Natural killer cell (primary cell): ENCODE results near the gene ISG20. TPM values are rescaled to one million over a fixed set of nuclear protein-coding genes. Genes with fewer than 3 reads are reported as not detected.

Experiments
- ATAC-seq, 3 donors: fragments of 150-1000 bp in 2 of 3; fragments of 200-7000 bp in 1 of 3; cut with Tn5 transposase; 1 replicate in 1 of 3; 2 replicates in 2 of 3; pipeline ENCODE4 v1.10.0; 2021; ENCODE audit warnings: mild to moderate bottlenecking in 2 of 3, moderate library complexity in 2 of 3
- DNase-seq, 2 donors: peaks; one replicate each; pipeline versions ENCODE4 v3.0.0 to v3.0.0-alpha.2; 2013 to 2021; ENCODE audit warnings: mixed read lengths in 1 of 2
- H3K27ac ChIP-seq: one replicate; pipeline ENCODE4 v1.5.1; 2013; ENCODE audit warnings: mild to moderate bottlenecking, low read length
- H3K27me3 ChIP-seq: one replicate; pipeline ENCODE4 v1.6.1; 2013; ENCODE audit warnings: low read length; ENCODE audit not compliant: control insufficient read depth, insufficient read depth
- H3K36me3 ChIP-seq: one replicate; pipeline ENCODE4 v1.6.1; 2013; ENCODE audit warnings: low read length; ENCODE audit not compliant: control insufficient read depth, insufficient read depth
- H3K4me1 ChIP-seq: one replicate; pipeline ENCODE4 v1.6.1; 2013; ENCODE audit warnings: low read length; ENCODE audit not compliant: control insufficient read depth, insufficient read depth
- H3K4me3 ChIP-seq: one replicate; pipeline ENCODE4 v1.5.1; 2013; ENCODE audit warnings: low read length
- H3K9me3 ChIP-seq: one replicate; pipeline ENCODE4 v1.6.1; 2013; ENCODE audit warnings: low read length; ENCODE audit not compliant: control insufficient read depth, insufficient read depth
- H3K27ac Mint-ChIP-seq, 2 donors: one replicate each; pipeline ENCODE4 v1.8.0; 2022; ENCODE audit warnings: mild to moderate bottlenecking in 2 of 2, mixed read lengths in 2 of 2, moderate library complexity in 1 of 2
- H3K27me3 Mint-ChIP-seq, 2 donors: one replicate each; pipeline ENCODE4 v1.8.0; 2022; ENCODE audit warnings: low read depth in 2 of 2, mixed read lengths in 2 of 2
- H3K36me3 Mint-ChIP-seq: one replicate; pipeline ENCODE4 v1.8.0; 2022; ENCODE audit warnings: mixed read lengths
- H3K4me1 Mint-ChIP-seq, 2 donors: one replicate each; pipeline ENCODE4 v1.8.0; 2022; ENCODE audit warnings: mixed read lengths in 2 of 2
- H3K4me3 Mint-ChIP-seq: one replicate; pipeline ENCODE4 v1.8.0; 2022; ENCODE audit warnings: mild to moderate bottlenecking, moderate library complexity, mixed read lengths
- H3K9me3 Mint-ChIP-seq, 2 donors: one replicate each; pipeline ENCODE4 v1.8.0; 2022; ENCODE audit warnings: mixed read lengths in 2 of 2
- WGBS: methylation state at CpG from one replicate; pipeline ENCODE4 v1.1.7; 2013; ENCODE audit warnings: missing lambda C conversion rate; ENCODE audit not compliant: insufficient coverage; 5-methylcytosine and 5-hydroxymethylcytosine counted together
- intact Hi-C: fragments of 100-400 bp; cut with micrococcal nuclease; formaldehyde crosslinking; loops from one replicate; pipeline ENCODE4 v1.14.2; 2022
- total RNA-seq, 4 donors: library from RNA; stranded (reverse); fragments of 120-200 nt in 1 of 4; gene quantifications; one replicate each; pipeline versions ENCODE4 v1.2.3 to v1.2.4, GENCODE V29; 2013 to 2022
- TF ChIP-seq, protein P1 (sequence below): fragments of 200-600 bp; IDR thresholded peaks from one replicate; pipeline ENCODE4 v1.8.0; 2022; ENCODE audit warnings: antibody characterized with exemption

ISG20 gene
- total RNA-seq, 3 donors from 2014 or later (not counting 1 experiment from before 2014, with no cell fraction given): 80.6 to 137 (median 116) TPM

DNA sequence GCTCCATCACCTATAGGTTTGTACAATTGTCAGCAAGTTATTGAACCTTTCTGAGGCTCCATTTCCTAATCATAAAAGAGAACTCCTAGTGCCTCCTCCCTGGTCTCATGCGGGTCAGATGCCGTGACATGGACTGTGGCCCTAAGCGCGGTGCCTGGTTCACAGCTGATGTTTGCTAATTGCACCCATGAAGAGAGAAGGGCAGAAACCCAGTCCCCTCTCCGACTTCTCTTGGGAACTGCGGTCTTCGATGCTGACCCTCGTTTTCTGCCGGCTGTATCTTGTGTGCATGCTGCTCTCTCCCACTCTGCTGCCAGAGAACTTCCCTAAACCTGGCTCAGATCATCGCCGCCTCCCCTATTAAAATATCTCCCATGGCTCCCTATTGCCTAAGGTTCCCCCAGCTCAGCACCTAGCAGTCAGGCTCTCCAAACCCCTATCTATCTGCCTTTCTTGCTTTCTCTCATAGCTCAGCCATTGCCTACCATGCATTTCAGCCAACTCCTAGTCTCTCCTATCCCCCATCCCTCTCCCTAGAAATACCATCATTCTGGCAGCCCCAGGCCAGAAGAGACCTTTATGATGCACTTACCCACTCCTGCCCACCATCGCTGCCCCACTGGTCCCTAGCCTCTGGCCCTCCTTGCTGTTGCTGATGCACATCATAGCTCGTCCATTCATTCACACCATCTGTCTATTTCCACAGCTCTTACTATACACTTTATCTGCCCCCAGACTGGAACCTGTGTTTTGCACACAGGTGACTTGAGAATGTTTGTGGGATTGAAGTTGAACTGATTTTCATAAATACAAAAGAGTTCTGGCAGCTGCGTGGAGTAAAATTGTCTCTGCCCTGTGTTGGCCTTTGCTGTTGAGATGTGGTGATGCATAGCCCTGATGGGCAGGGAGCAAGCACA is 6.6 kb downstream of the ISG20 start:
- TF ChIP-seq, protein P1, sequence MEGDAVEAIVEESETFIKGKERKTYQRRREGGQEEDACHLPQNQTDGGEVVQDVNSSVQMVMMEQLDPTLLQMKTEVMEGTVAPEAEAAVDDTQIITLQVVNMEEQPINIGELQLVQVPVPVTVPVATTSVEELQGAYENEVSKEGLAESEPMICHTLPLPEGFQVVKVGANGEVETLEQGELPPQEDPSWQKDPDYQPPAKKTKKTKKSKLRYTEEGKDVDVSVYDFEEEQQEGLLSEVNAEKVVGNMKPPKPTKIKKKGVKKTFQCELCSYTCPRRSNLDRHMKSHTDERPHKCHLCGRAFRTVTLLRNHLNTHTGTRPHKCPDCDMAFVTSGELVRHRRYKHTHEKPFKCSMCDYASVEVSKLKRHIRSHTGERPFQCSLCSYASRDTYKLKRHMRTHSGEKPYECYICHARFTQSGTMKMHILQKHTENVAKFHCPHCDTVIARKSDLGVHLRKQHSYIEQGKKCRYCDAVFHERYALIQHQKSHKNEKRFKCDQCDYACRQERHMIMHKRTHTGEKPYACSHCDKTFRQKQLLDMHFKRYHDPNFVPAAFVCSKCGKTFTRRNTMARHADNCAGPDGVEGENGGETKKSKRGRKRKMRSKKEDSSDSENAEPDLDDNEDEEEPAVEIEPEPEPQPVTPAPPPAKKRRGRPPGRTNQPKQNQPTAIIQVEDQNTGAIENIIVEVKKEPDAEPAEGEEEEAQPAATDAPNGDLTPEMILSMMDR: no peak
- Mint-ChIP-seq H3K27me3 (no peaks in the 10 kb centered on the region), H3K9me3 (no peaks in the 10 kb centered on the region), H3K36me3 (peaks cover 6% of the 10 kb centered on the region), H3K4me3 (no peak overlapping the region), H3K27ac (peak overlapping the region in 1 of 2 donors; percentile 95), H3K4me1 (peaks cover 60 to 66% of the 10 kb centered on the region in 2 donors)
- Histone ChIP-seq H3K27me3 (no peaks in the 10 kb centered on the region), H3K27ac (no peak overlapping the region), H3K9me3 (no peaks in the 10 kb centered on the region), H3K4me1 (peaks cover 66% of the 10 kb centered on the region), H3K4me3 (no peak overlapping the region), H3K36me3 (peaks cover 30% of the 10 kb centered on the region)
- 96% methylated on average over 14 of the region's 14 CpGs for WGBS
- ATAC-seq (no peak), DNase-seq (no peak)
- intact Hi-C loops: no loop called here

DNA sequence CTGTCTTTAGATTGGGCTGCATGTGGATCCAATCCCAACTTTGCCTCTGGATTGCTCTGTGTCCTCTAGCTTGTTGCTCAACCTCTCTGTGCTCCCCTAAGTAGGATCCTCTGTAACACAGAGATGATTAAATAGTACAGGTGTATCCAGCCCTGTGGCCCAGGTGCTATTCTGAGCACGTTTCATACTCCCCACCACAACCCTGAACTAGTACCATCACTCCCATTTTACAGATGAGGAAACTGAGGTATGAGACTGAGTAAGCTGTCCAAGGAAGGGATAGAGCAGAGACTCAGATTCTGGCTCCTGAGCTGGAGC is 7.2 kb downstream of the ISG20 start:
- H3K4me3 ChIP-seq: no peak overlapping the region
- H3K36me3 Mint-ChIP-seq: peaks cover 6% of the 10 kb centered on the region

DNA sequence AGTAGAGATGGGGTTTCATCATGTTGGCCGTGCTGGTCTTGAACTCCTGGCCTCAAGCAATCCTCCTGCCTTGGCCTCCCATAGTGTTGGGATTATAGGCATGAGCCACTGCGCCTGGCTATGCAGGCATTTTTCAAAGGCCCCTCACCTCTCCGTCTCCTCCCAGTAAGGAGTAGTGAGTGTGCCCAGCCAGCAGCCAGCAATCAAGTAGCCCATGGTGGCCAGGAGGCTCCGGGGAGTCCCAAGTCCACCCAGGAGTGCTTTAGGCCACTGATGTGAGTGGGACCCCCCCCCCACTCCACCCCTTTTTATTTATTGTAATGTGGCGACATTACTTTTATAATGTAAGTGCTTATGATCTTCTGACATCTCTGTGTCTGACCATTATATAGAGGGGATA is 8.1 kb downstream of the ISG20 start:
- Histone ChIP-seq H3K36me3 (peaks cover 38% of the 10 kb centered on the region), H3K27me3 (no peaks in the 10 kb centered on the region), H3K4me3 (no peak overlapping the region), H3K4me1 (peaks cover 59% of the 10 kb centered on the region), H3K27ac (no peak overlapping the region), H3K9me3 (no peaks in the 10 kb centered on the region)
- Mint-ChIP-seq H3K4me3 (no peak overlapping the region), H3K27ac (peak overlapping the region; percentile 87 to 95), H3K9me3 (no peaks in the 10 kb centered on the region), H3K27me3 (no peaks in the 10 kb centered on the region), H3K36me3 (peaks cover 6% of the 10 kb centered on the region), H3K4me1 (peaks cover 58 to 66% of the 10 kb centered on the region in 2 donors)
- WGBS: 98% methylated on average over 4 of the region's 5 CpGs
- ATAC-seq: no peak
- TF ChIP-seq, protein P1: no peak
- intact Hi-C loops: no loop called here
- no peak for DNase-seq

More for the DNA sequence above, 7.2 kb downstream of the ISG20 start:
- peak overlapping the region in 1 of 2 donors; percentile 95 for H3K27ac Mint-ChIP-seq
- intact Hi-C loops: no loop called here
- no CpG with 5 or more reads among the region's 1 CpG for WGBS
- Histone ChIP-seq H3K4me1 (peaks cover 63% of the 10 kb centered on the region), H3K27me3 (no peaks in the 10 kb centered on the region), H3K27ac (no peak overlapping the region), H3K36me3 (peaks cover 31% of the 10 kb centered on the region), H3K9me3 (no peaks in the 10 kb centered on the region)
- no peak overlapping the region for H3K4me3 Mint-ChIP-seq
- no peak for DNase-seq
- H3K4me1 Mint-ChIP-seq: peaks cover 59 to 66% of the 10 kb centered on the region in 2 donors
- TF ChIP-seq, protein P1: no peak
- ATAC-seq: no peak
- H3K9me3 Mint-ChIP-seq: no peaks in the 10 kb centered on the region
- no peaks in the 10 kb centered on the region for H3K27me3 Mint-ChIP-seq
